Activated naive CD4-positive, alpha-beta T cell treated with anti-CD3 and anti-CD28 coated beads for 36 hours (primary cell): ENCODE results near the gene ZMAT2. TPM values are rescaled to one million over a fixed set of nuclear protein-coding genes. Genes with fewer than 3 reads are reported as not detected.
"Not testable (repeated sequence)": the region's sequence is repeated elsewhere in the genome, so short reads cannot be mapped to it uniquely, and the experiment has no call there.

ENCODE experiments used
- CTCF ChIA-PET: fragments of 350-600 bp; sonication (Branson Sonifier 250); formaldehyde crosslinking; loops from one replicate; lab custom pipeline; 2021; ENCODE audit warnings: antibody characterized with exemption; lab: Charles Lee
- DNase-seq: peaks from one replicate; pipeline ENCODE4 v3.0.0-alpha.2; 2020
- H3K27ac Mint-ChIP-seq: one replicate; pipeline ENCODE4 v1.8.0; 2021; ENCODE audit warnings: mild to moderate bottlenecking, mixed read lengths
- H3K27me3 Mint-ChIP-seq: one replicate; pipeline ENCODE4 v1.8.0; 2021; ENCODE audit warnings: low read depth, mixed read lengths
- H3K36me3 Mint-ChIP-seq: one replicate; pipeline ENCODE4 v1.8.0; 2021; ENCODE audit warnings: low read depth, mixed read lengths
- H3K4me1 Mint-ChIP-seq: one replicate; pipeline ENCODE4 v1.8.0; 2021; ENCODE audit warnings: low read depth, mixed read lengths
- H3K4me3 Mint-ChIP-seq: one replicate; pipeline ENCODE4 v1.8.0; 2021; ENCODE audit warnings: mild to moderate bottlenecking, moderate library complexity, mixed read lengths
- H3K9me3 Mint-ChIP-seq: one replicate; pipeline ENCODE4 v1.8.0; 2021; ENCODE audit warnings: mixed read lengths
- intact Hi-C: fragments of 100-400 bp; cut with micrococcal nuclease; formaldehyde crosslinking; loops from one replicate; pipeline ENCODE4 v1.15.1; 2023
- total RNA-seq, 2 experiments: library from RNA; stranded (reverse); gene quantifications; one replicate each; pipeline ENCODE4 v1.2.3, GENCODE V29; 2021

ZMAT2 gene
- total RNA-seq, 2 experiments from 2014 or later: 52.9 to 58.8 TPM

DNA sequence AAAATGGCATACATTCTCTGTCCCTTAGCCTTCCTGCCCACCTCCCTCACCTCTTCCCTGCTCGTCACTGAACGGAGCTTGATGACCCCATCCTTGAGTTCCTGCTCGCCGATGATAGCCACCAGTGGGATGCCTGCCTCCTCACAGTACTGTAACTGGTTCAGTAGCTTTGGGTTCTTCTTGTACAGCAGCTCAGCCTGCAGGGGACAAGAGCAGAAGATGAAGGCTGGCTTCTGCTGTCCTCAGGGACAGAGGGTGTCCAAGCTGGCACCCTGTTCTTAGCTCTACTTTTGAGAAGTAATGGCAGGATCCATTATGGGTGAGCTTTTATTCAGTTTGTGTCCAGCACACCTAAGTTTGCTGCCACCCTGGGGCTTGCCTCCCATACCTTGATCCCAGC lies 25.6 kb upstream of the ZMAT2 start:
- intact Hi-C loops: no loop called here
- DNase-seq: no peak
- Mint-ChIP-seq H3K27ac (no peak overlapping the region), H3K9me3 (no peaks in the 10 kb centered on the region), H3K36me3 (peaks cover 28% of the 10 kb centered on the region), H3K4me3 (no peak overlapping the region), H3K27me3 (no peaks in the 10 kb centered on the region), H3K4me1 (peaks cover 4% of the 10 kb centered on the region)
- CTCF ChIA-PET: interaction anchor here (0.6 to 0.8 kb wide), 2 partner anchors 16 to 100 kb away, joined by 3 read pairs; no protein-coding TSS in a partner anchor

DNA sequence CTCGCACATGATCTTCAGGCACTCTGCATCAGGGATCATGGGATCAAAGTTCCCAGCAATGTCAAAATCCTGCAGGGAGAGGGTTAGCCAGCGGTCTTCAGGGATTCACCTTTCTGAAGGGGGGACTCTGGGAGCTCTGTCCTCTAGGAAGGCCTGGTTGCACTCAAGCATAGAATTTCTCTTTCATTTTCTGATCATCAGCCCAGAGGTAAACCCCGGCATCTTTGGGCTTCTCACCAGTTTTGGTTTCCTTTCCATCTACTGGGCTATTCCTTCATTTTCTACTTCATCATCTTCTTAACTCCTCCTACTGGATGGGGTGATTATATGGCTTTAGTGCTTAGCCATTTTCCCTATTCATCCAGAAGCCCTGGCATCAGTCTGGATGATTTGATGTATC lies 22.3 kb upstream of the ZMAT2 start:
- intact Hi-C loops: no loop called here
- CTCF ChIA-PET: interaction anchor here (0.6 kb wide), 1 partner anchor 104 kb away, joined by 3 read pairs; no protein-coding TSS in a partner anchor
- Mint-ChIP-seq H3K9me3 (no peaks in the 10 kb centered on the region), H3K4me3 (no peak overlapping the region), H3K27me3 (no peaks in the 10 kb centered on the region), H3K27ac (no peak overlapping the region), H3K4me1 (peaks cover 4% of the 10 kb centered on the region), H3K36me3 (peaks cover 24% of the 10 kb centered on the region)
- DNase-seq: no peak

DNA sequence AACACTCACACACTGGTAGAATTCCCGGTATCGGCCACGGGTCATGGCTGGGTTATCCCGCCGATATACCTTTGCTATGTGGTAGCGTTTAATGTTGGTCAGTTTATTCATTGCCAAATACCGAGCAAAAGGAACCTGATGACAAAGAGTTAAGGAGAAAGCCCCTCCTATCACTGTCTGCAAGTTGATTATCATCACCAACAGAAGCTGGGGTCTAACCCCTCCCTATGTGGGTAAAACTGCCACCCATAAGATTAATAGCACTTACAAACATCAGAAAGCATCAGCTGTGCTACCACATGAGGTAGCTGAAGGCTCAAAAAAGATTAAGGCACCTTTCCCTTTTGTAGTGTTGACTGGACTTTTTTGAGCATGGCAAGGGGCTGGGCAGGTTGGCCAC lies 21.3 kb upstream of the ZMAT2 start:
- CTCF ChIA-PET: interaction anchor here (2.0 kb wide), 1 partner anchor 327 kb away, joined by 5 read pairs; no protein-coding TSS in a partner anchor
- Mint-ChIP-seq H3K27ac (no peak overlapping the region), H3K9me3 (no peaks in the 10 kb centered on the region), H3K27me3 (no peaks in the 10 kb centered on the region), H3K4me3 (no peak overlapping the region), H3K4me1 (peaks cover 4% of the 10 kb centered on the region), H3K36me3 (peaks cover 26% of the 10 kb centered on the region)
- no peak for DNase-seq
- intact Hi-C loops: no loop called here

DNA sequence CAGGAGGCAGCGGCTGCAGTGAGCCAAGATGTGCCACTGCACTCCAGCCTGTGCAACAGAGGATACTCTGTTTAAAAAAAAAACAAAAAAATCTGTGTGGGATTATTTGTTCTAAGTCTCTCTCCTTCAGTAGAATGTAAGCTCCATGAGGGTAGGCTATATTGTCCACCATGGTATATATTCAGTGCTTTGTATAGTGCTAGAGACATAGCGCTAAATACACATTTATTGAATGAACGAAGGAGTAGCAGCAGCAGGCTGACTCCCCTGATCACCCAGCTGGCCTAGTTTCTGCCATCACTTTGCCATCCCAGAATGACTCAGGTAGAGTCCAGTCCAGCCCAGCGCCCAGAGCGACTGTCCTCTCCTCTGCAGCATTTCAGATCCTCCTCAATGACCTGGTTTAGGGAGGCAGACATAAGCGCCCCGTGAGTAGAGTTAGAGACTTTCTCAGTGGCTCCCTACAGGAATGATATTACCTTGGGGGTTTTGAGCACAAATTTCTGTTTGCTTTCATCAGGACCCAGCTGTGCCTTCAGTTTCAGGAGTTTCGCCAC lies 9.8 kb upstream of the ZMAT2 start:
- peaks cover 17% of the 10 kb centered on the region for H3K36me3 Mint-ChIP-seq

GRCh38 chr5:140690941-140691924 lies 9.0 kb upstream of the ZMAT2 start, which contains the start of the genes HARS1 and HARS2:
Gene HARS1 (minus strand): TSS chr5:140691370. CDS start chr5:140691304, 66 bp downstream.
Gene HARS2 (plus strand): TSS chr5:140691455. CDS start chr5:140691649, 194 bp downstream.
- peak within 1 kb of the TSS; percentile 100 for H3K4me3 Mint-ChIP-seq
- peak within 1 kb of the TSS; percentile 97 for H3K27ac Mint-ChIP-seq
- H3K27me3 Mint-ChIP-seq: no peaks in the 10 kb centered on the region
- peaks cover 19% of the 10 kb centered on the region for H3K36me3 Mint-ChIP-seq
- H3K4me1 Mint-ChIP-seq: peaks cover 35% of the 10 kb centered on the region
- intact Hi-C loops: loop anchor here (1.0 to 2.0 kb wide), 10 partner anchors 9 to 388 kb away; partner anchors contain the start of genes ANKHD1, APBB3, IK and NDUFA2
- CTCF ChIA-PET: interaction anchor here (0.7 to 1.8 kb wide), 6 partner anchors 17 to 318 kb away, joined by 3 to 6 read pairs (median 3); partner anchors contain the start of gene SRA1
- no peaks in the 10 kb centered on the region for H3K9me3 Mint-ChIP-seq
- peak; percentile 92 for DNase-seq

More for the DNA sequence above, 9.8 kb upstream of the ZMAT2 start:
- peaks cover 35% of the 10 kb centered on the region for H3K4me1 Mint-ChIP-seq
- peak overlapping the region; percentile 100 for H3K4me3 Mint-ChIP-seq
- no peak for DNase-seq
- peak overlapping the region; percentile 97 for H3K27ac Mint-ChIP-seq
- H3K27me3 Mint-ChIP-seq: no peaks in the 10 kb centered on the region
- H3K9me3 Mint-ChIP-seq: no peaks in the 10 kb centered on the region
- intact Hi-C loops: loop anchor here (2.0 kb wide), 2 partner anchors 52 to 134 kb away; partner anchors contain the start of genes SRA1 and TMCO6
- CTCF ChIA-PET: interaction anchor here (0.7 to 1.8 kb wide), 6 partner anchors 16 to 317 kb away, joined by 3 to 6 read pairs (median 3); partner anchors contain the start of gene SRA1

GRCh38 chr5:140694276-140694675 lies 6.0 kb upstream of the ZMAT2 start:
- DNase-seq: no peak
- Mint-ChIP-seq H3K36me3 (peaks cover 33% of the 10 kb centered on the region), H3K4me1 (peaks cover 26% of the 10 kb centered on the region), H3K4me3 (no peak overlapping the region), H3K27me3 (no peaks in the 10 kb centered on the region), H3K9me3 (no peaks in the 10 kb centered on the region), H3K27ac (peak overlapping the region; percentile 10)
- CTCF ChIA-PET: no interaction called here
- intact Hi-C loops: no loop called here

DNA sequence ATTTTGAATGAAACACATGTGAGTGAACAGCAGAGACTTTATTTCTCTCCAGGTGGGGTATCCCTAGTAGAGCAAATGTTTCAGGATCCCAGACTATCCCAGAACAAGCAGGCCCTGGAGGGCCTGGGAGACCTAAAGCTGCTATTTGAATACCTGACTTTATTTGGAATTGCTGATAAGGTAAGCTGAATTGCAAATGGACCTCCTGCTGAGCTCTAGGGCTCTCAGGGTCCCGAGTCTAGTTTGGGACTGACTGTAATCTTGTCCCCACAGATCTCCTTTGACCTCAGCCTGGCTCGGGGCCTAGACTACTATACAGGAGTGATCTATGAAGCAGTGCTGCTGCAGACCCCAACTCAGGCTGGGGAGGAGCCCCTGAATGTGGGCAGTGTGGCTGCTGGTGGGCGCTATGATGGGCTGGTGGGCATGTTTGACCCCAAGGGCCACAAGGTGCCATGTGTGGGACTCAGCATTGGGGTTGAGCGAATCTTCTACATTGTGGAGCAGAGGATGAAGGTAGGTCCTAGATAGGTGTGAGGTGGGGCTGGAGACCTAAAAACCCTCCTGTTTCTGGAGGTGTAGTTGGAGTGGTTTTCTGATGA lies 3.3 kb upstream of the ZMAT2 start:
- H3K4me1 Mint-ChIP-seq: peaks cover 25% of the 10 kb centered on the region
- CTCF ChIA-PET: no interaction called here
- H3K36me3 Mint-ChIP-seq: peaks cover 46% of the 10 kb centered on the region
- H3K4me3 Mint-ChIP-seq: no peak overlapping the region
- H3K27me3 Mint-ChIP-seq: no peaks in the 10 kb centered on the region
- intact Hi-C loops: no loop called here
- no peak overlapping the region for H3K27ac Mint-ChIP-seq
- DNase-seq: no peak
- H3K9me3 Mint-ChIP-seq: no peaks in the 10 kb centered on the region

DNA sequence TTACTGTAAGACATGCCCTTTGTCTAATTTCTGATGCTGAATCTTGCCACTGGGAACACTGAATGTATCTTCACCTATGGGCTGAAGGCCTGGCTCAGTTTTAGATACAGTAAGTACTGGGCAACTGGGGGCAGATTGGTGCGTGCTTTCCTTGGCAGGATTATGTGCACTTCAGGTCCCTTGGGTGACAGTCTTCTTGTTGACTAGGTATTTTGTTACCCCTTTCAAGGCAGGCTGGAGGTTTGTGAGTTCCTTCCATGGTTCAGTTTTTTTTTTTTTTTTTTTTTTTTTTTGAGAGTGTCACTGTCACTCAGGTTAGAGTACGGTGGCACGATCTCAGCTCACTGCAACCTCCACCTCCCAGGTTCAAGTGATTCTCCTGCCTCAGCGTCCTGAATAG lies 7.6 kb downstream of the ZMAT2 start:
- Mint-ChIP-seq H3K9me3 (no peaks in the 10 kb centered on the region), H3K36me3 (peaks cover 27% of the 10 kb centered on the region), H3K27ac (no peak overlapping the region), H3K27me3 (peaks cover 3% of the 10 kb centered on the region), H3K4me3 (no peak overlapping the region), H3K4me1 (peaks cover 15% of the 10 kb centered on the region)
- CTCF ChIA-PET: no interaction called here
- no peak for DNase-seq
- intact Hi-C loops: loop anchor here (10.0 kb wide), 1 partner anchor 907 kb away; the partner anchor contains the start of gene DIAPH1

DNA sequence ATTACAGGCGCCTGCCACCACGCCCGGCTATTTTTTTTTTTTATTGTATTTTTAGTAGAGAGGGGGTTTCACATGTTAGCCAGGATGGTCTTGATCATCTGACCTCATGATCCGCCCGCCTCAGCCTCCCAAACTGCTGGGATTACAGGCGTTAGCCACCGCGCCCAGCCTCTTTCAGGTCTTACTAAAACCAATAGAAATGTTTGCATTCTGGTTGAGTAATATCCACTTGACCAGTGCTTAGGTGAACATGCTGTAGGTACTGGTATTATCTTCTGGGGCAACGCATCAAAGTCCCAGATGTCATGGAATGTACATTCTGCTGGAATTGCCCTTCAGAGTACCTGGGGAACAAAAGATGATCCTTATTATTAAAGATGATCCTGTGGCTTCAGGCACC lies 8.5 kb downstream of the ZMAT2 start:
- Mint-ChIP-seq H3K4me1 (peaks cover 18% of the 10 kb centered on the region), H3K36me3 (peaks cover 22% of the 10 kb centered on the region)
- H3K27me3 Mint-ChIP-seq, CTCF ChIA-PET, DNase-seq, H3K9me3 Mint-ChIP-seq, H3K4me3 Mint-ChIP-seq, H3K27ac Mint-ChIP-seq: not testable (repeated sequence)
- intact Hi-C loops: loop anchor here (10.0 kb wide), 1 partner anchor 906 kb away; the partner anchor contains the start of gene DIAPH1

- intact Hi-C loops: loop anchor here (1.0 to 2.0 kb wide), 8 partner anchors 11 to 310 kb away; partner anchors contain the start of genes ANKHD1, HARS1, HARS2 and IK
- CTCF ChIA-PET: interaction anchor here (0.6 to 1.8 kb wide), 12 partner anchors 9 to 963 kb away, joined by 3 to 7 read pairs (median 4); partner anchors contain the start of genes HARS1, HARS2 and HBEGF
- peak; percentile 94 for DNase-seq
- Mint-ChIP-seq H3K9me3 (no peaks in the 10 kb centered on the region), H3K4me3 (peak overlapping the region; percentile 92), H3K27me3 (peaks cover 3% of the 10 kb centered on the region), H3K27ac (peak overlapping the region; percentile 95), H3K4me1 (peaks cover 18% of the 10 kb centered on the region), H3K36me3 (peaks cover 9% of the 10 kb centered on the region)
Observed at GRCh38 chr5:140710899-140711552, 10.8 kb downstream of the ZMAT2 start.

DNA sequence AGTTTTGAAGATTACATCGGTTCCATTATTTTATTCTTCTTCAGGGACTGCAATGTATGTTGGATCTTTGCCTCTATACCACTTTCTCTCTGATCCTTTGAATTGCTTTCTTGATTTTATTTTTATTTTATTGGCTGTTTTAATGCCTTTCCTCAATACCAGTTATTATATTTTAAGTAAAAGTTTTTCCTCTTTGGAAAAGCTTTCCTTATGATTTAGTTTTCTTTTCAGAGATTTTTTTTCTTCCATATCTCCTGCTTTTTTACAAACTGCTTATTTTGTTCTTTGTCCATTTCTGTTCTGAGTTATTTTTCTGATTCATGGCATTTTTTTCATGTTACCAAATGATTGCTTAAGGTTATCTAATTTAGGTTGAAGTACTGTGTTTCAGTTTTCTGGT lies 11.5 kb downstream of the ZMAT2 start:
- H3K27me3 Mint-ChIP-seq: peaks cover 3% of the 10 kb centered on the region
- H3K4me1 Mint-ChIP-seq: peaks cover 18% of the 10 kb centered on the region
- CTCF ChIA-PET: interaction anchor here (0.7 to 1.8 kb wide), 6 partner anchors 9 to 365 kb away, joined by 3 to 7 read pairs (median 4); partner anchors contain the start of genes HARS1, HARS2 and HBEGF
- no peaks in the 10 kb centered on the region for H3K9me3 Mint-ChIP-seq
- H3K27ac Mint-ChIP-seq: no peak overlapping the region
- no peak for DNase-seq
- intact Hi-C loops: loop anchor here (1.0 to 2.0 kb wide), 8 partner anchors 11 to 310 kb away; partner anchors contain the start of genes ANKHD1, HARS1, HARS2 and IK
- peaks cover 7% of the 10 kb centered on the region for H3K36me3 Mint-ChIP-seq
- peak overlapping the region; percentile 92 for H3K4me3 Mint-ChIP-seq
